Stimulated activated CD4-positive, alpha-beta T cell treated with anti-CD3 and anti-CD28 coated beads, Interleukin-12 subunit alpha, Interleukin-12 subunit beta, amount 100 ng/mL, for 48 hours (primary cell): ENCODE measurements around the gene KRTAP9-2.
"Not testable (repeated sequence)": the region's sequence is repeated elsewhere in the genome, so short reads cannot be mapped to it uniquely, and the experiment has no call there.

Experiments
- DNase-seq, 3 donors: peaks; one replicate each; pipeline ENCODE4 v3.0.0-alpha.2; 2020; ENCODE audit warnings: low read depth in 2 of 3, low spot score in 1 of 3

The KRTAP9-2 gene

DNA sequence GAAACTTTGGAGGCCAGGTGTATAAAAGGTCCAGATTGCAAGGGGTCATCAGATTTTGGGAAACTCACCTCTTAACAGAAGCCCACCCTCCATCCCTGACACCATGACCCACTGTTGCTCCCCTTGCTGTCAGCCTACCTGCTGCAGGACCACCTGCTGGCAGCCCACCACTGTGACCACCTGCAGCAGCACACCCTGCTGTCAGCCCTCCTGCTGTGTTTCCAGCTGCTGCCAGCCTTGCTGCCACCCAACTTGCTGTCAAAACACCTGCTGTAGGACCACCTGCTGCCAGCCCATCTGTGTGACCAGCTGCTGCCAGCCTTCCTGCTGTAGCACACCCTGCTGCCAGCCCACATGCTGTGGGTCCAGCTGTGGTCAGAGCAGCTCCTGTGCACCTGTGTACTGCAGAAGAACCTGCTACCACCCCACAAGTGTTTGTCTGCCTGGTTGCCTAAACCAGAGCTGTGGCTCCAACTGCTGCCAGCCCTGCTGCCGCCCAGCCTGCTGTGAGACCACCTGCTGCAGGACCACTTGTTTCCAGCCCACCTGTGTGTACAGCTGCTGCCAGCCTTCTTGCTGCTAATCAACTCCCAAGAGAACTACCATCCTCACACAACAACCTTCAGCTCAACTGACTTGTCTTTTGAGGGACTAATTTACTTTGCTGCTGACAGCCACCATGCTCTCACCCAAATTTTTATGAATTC lies 6.1 kb downstream of the KRTAP9-2 start, which contains the start of gene KRTAP9-3:
Gene KRTAP9-3, plus strand, starts transcription at position 51 of the 707 bp plus-strand sequence. Its CDS starts 53 bp downstream, at position 104.
- DNase-seq, result not testable (repeated sequence)

DNA sequence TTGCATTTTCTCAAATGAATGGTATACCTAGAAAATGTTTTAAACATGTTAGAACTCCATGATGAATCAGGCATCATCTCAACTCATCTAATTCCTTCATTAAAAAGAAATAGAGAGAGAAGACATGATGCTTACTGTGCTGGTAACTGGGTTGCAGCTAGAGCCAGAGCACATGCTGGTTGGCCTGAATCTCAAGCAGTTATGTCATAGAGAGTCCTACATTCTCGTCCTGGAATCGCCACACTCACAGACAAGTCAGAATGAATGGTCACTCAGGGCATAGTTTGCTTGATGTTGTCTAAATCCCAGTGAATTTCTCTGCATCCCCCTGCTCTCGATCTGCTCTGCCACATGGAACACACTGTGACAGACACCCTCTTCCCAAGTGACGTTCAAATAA lies 10.7 kb downstream of the KRTAP9-2 start:
- not testable (repeated sequence) for DNase-seq

DNA sequence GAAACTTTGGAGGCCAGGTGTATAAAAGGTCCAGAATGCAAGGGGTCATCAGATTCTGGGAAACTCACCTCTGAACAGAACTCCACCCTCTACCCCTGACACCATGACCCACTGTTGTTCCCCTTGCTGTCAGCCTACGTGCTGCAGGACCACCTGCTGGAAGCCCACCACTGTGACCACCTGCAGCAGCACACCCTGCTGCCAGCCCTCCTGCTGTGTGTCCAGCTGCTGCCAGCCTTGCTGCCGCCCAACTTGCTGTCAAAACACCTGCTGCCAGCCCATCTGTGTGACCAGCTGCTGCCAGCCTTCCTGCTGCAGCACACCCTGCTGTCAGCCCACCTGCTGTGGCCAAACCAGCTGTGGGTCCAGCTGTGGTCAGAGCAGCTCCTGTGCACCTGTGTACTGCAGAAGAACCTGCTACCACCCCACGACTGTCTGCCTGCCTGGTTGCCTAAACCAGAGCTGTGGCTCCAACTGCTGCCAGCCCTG lies 11.5 kb downstream of the KRTAP9-2 start, which contains the start of gene KRTAP9-8:
Gene KRTAP9-8, plus strand, starts transcription at position 51 of the 489 bp plus-strand sequence. Its CDS starts 53 bp downstream, at position 104.
- DNase-seq, result not testable (repeated sequence)

DNA sequence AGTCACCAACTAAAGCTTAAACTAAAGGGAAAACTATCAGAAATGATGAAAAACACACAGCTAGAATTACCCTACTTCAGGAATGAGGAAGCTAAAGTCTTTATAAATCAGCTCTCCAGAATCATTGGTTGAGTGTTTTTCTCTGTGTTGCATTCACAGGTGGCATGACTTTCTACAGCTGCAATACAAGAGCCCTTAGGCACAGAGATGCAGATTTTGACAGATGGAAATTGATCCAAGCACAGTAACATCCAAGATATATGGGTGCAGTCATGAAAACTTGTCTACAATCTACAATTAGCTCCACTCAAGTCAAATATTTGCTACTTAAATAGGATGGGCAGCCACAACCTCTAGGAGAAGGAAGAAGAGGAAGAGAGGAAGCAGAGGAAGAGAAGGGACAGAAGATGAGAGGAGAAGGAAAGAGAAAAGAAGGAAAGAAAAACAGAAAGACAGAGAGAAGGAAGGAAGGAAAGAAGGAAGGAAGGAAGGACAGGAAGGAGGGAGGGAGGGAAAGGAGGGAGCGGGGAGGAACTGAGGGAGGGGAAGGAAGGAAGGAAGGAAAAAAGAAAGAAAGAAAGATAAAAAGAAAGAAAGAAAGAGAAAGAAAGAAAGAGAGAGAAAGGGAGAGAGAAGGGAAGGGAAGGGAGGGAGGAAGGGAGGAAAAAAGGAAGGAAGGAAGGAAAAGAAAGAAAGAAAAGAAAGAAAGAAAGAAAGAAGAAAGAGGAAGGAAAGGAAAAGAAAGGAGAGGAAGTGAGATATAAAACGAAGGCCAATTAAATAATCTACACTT lies 20.7 kb downstream of the KRTAP9-2 start:
- DNase-seq, result not testable (repeated sequence)

DNA sequence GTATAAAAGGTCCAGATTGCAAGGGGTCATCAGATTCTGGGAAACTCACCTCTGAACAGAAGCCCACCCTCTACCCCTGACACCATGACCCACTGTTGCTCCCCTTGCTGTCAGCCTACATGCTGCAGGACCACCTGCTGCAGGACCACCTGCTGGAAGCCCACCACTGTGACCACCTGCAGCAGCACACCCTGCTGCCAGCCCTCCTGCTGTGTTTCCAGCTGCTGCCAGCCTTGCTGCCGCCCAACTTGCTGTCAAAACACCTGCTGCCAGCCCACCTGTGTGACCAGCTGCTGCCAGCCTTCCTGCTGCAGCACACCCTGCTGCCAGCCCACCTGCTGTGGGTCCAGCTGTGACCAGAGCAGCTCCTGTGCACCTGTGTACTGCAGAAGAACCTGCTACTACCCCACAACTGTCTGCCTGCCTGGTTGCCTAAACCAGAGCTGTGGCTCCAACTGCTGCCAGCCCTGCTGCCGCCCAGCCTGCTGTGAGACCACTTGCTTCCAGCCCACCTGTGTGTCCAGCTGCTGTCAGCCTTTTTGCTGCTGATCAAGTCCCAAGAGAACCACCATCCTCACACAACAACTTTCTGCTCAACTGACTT lies 23.3 kb downstream of the KRTAP9-2 start, which contains the start of gene KRTAP9-4:
Gene KRTAP9-4, plus strand, starts transcription at position 51 of the 604 bp plus-strand sequence. Its CDS starts 34 bp downstream, at position 85.
- DNase-seq, result not testable (repeated sequence)

DNA sequence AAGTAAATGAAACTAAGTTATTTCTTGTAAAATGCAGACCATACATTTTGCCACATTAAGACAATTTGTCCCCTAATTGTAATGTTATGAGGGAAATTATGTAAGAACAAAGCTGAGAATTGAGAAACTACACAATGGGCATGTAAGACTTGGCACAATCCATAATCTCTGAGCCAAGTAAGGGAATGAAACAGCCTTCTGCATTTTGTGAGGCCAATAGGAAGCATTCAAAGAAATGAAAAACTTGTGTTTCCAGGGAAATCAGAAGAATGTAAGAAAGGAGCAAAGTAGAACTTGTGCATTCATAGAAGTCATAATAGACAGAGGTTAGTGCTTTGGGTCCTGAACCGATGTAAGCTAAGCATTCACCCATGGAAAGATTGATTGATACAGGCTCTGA lies 24.8 kb downstream of the KRTAP9-2 start:
- DNase-seq, result no peak

DNA sequence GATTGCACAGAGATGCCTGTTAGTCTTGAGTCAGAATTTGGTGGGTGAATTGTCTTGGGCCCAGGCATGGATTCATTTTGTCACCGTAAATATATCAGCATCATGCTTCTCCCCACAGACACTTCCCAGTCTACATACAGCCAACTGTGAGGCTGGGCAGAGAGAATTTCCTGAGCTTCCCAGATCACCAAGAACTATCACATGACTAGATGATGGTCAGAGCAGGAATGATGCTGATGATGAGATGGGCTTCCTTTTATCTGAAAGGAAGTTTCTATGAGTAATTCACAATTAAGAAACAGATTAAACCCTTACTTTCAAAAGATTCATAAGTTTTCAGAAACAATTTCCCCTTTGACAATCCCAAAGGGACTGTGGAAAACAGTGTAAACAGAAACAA lies 28.4 kb downstream of the KRTAP9-2 start:
- no peak for DNase-seq

DNA sequence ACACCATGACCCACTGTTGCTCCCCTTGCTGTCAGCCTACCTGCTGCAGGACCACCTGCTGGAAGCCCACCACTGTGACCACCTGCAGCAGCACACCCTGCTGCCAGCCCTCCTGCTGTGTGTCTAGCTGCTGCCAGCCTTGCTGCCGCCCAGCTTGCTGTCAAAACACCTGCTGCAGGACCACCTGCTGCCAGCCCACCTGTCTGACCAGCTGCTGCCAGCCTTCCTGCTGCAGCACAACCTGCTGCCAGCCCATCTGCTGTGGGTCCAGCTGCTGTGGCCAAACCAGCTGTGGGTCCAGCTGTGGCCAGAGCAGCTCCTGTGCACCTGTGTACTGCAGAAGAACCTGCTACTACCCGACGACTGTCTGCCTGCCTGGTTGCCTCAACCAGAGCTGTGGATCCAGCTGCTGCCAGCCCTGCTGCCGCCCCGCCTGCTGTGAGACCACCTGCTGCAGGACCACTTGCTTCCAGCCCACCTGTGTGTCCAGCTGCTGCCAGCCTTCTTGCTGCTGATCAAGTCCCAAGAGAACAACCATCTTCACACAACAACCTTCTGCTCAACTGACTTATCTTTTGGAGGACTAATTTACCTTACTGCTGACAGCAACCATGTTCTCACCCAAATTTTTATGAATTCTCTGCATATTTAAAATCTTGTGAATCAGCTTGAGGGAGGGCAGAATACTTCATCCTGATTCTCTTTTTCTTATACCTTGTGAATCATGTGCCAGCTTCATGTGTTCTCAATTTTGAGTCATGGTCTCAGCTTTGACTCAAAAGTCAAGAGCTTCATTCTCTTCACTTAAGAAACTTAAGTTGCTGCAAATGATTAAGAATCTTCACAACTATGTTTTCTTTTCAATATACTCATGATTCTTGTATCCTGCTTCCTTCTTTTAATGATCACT lies 29.2 kb downstream of the KRTAP9-2 start, which contains the start of gene KRTAP9-9:
Gene KRTAP9-9, plus strand, starts transcription at position 4 of the 910 bp plus-strand sequence.
- DNase-seq, result not testable (repeated sequence)

DNA sequence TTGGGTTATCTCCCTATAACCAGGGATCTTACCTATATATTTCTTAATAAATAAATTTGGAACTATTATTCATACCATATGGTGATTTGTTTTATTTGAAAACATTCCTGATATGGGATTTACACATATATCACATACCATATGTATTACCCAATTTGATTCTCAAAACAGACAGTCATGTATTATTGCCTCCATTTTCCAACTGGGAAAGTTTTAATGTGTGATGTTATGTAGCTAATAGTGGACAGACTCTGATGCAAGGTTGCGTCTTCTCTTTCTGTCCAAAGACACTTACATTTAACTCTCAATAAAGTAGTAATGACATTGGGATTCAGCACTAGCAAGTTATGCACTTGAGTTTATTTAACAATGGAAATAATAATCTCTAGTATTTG lies 29.8 kb downstream of the KRTAP9-2 start:
- DNase-seq, result no peak

DNA sequence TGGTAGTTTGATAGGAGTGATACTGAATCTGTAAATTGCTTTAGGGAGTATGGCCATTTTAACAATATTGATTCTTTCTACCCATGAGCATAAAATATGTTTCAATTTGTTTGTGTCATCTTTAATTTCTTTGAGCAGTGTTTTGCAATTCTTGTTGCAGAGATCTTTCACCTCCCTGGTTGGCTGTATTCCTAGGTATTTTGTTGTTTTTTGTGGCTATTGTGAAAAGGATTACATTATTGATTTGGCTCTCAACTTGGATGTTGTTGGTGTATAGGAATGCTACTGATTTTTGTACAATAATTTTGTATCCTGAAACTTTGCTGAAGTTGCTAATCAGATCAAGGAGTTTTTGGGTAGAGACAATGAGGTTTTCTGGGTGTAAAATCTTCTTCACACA lies 32.0 kb downstream of the KRTAP9-2 start:
- DNase-seq, result no peak

DNA sequence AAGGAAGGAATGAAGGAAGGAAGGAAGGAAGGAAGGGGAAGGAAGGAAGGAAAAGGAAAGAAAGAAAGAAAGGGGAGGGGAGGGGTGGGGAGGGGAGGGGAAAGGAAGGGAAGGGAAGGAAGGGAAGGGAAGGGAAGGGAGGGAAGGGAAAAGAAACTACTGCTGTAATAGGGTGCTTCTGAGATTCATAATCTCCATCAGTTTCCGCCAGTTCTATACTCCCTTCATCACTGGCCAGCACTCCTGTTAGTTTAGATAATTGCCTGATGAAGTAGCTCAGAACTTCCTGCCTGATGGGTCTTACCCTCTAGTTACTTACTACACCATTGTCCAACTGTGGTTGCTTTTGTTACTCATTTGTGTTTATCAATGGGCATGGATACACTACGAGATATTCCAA lies 36.8 kb downstream of the KRTAP9-2 start:
- no peak for DNase-seq

DNA sequence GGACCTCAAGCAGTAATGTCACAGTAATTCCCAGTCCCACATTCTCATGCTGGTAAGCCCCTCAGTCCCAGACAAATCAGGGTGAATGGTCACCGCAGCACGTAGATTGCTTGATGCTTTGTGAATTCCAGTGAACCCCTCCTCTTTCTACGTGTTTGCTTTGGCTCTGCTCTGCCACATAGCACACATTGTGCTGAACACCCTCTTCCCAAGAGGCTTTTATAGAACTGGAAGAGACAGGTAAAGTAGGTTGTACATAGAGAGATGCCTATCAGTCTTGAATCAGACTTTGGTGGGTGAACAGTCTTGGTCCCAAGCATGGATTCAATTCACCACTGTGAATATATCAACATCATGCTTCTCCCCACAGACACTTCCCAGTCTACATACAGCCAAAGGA lies 38.2 kb downstream of the KRTAP9-2 start:
- DNase-seq, result no peak

DNA sequence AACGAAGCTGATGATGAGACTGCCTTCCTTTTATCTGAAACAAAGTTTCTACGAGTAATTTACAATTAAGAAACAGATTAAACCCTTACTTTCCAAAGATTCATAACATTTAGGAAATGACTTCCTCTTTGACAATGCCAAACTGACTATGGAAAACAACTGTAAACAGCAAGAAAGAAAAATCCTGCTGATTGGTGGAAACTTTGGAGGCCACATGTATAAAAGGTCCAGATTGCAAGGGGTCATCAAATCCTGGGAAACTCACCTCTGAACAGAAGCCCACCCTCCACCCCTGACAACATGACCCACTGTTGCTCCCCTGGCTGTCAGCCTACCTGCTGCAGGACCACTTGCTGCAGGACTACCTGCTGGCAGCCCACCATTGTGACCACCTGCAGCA lies 38.6 kb downstream of the KRTAP9-2 start, which contains the start of gene KRTAP9-6:
Gene KRTAP9-6, plus strand, starts transcription at position 301 of the 400 bp plus-strand sequence. Its CDS starts 0 bp downstream, at position 301.
- DNase-seq, result no peak

DNA sequence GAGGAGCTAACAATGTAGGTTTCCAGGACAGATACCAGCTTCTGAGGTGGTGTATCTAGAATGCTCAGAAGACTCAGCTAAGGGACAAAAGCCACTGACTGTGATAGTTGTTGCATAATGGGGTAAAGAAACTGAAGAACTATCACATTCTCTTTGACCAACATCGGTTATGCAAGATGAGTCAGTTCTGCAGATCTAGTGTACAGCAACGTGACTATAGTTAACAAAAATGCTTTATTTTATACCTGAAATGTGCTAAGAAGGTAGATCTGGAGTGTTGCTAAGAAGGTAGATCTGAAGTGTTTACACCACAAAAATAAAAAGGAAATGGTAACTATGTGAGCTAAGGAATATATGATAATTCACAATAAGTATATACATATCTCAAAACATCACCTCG lies 41.3 kb downstream of the KRTAP9-2 start:
- no peak for DNase-seq

DNA sequence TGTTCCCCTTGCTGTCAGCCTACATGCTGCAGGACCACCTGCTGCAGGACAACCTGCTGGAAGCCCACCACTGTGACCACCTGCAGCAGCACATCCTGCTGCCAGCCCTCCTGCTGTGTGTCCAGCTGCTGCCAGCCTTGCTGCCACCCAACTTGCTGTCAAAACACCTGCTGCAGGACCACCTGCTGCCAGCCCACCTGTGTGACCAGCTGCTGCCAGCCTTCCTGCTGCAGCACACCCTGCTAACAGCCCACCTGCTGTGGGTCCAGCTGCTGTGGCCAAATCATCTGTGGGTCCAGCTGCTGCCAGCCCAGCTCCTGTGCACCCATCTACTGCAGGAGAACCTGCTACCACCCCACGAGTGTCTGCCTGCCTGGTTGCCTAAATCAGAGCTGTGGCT lies 44.9 kb downstream of the KRTAP9-2 start:
- not testable (repeated sequence) for DNase-seq

DNA sequence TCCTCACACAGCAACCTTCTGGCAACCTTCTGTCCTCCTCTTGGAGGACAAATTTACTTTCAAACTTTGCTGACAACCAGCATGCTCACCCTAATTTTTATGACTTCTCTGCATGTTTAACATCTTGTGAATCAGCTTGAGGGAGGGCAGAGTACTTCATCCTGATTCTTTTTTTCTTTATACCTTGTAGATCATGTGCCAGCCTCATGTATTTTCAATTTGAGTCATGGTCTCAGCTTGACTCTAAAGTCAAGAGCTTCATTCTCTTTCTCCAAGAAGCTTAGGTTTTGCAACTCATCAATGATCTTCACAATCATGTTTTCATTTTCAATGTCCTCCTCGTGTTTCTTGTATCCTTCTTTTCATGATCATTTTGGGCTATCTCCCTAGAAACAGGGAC lies 45.4 kb downstream of the KRTAP9-2 start:
- DNase-seq, result no peak

DNA sequence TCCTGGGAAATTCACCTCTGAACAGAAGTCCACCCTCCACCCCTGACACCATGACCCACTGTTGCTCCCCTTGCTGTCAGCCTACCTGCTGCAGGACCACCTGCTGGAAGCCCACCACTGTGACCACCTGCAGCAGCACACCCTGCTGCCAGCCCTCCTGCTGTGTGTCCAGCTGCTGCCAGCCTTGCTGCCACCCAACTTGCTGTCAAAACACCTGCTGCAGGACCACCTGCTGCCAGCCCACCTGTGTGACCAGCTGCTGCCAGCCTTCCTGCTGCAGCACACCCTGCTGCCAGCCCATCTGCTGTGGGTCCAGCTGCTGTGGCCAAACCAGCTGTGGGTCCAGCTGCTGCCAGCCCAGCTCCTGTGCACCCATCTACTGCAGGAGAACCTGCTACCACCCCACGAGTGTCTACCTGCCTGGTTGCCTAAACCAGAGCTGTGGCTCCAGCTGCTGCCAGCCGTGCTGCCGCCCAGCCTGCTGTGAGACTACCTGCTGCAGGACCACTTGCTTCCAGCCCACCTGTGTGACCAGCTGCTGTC lies 49.3 kb downstream of the KRTAP9-2 start, which contains the start of gene KRTAP9-7:
Gene KRTAP9-7, plus strand, starts transcription at position 51 of the 543 bp plus-strand sequence. Its CDS starts 0 bp downstream, at position 51.
- DNase-seq, result not testable (repeated sequence)
